Left cardiac atrium (tissue), 4 donors: Measurements from ENCODE around the gene AVPI1. TPM values are rescaled to one million over a fixed set of nuclear protein-coding genes. Genes with fewer than 3 reads are reported as not detected.

Source experiments
- ATAC-seq, 2 donors: fragments of 200-7000 bp; cut with Tn5 transposase; one replicate each; pipeline ENCODE4 v1.9.1; 2020; ENCODE audit warnings: mild to moderate bottlenecking in 2 of 2, moderate library complexity in 2 of 2
- DNase-seq: peaks from one replicate; pipeline ENCODE4 v3.0.0-alpha.2; 2020
- intact Hi-C, 2 donors: fragments of 100-400 bp; cut with DNase I; formaldehyde crosslinking; loops; one replicate each; pipeline versions ENCODE4 v1.14.1 to v1.15.1; 2022 to 2023
- total RNA-seq, 2 donors: library from RNA; stranded (reverse); fragmentation: NEBNext Ultra II Directional; extraction: Animal tissue kit (Norgen Biotek cat#: 25700); gene quantifications; one replicate each; pipeline ENCODE4 v1.2.1, GENCODE V29; 2021
- donor health status: DM: no; HTN: yes; CAD: no.
- donor health status: DM: no; HTN: yes; CAD: no; lungs with severe emphysema.
- donor health status: DM: yes; HTN: yes; CAD: no.
- donor health status: Dilated cardiomyopathy.

The AVPI1 gene
- total RNA-seq, 2 donors from 2014 or later: 13.2 to 16.3 TPM

GRCh38 chr10:97628228-97628627, 58.8 kb downstream of the AVPI1 start:
- ATAC-seq: no peak
- no peak for DNase-seq
- intact Hi-C loops: no loop called here

DNA sequence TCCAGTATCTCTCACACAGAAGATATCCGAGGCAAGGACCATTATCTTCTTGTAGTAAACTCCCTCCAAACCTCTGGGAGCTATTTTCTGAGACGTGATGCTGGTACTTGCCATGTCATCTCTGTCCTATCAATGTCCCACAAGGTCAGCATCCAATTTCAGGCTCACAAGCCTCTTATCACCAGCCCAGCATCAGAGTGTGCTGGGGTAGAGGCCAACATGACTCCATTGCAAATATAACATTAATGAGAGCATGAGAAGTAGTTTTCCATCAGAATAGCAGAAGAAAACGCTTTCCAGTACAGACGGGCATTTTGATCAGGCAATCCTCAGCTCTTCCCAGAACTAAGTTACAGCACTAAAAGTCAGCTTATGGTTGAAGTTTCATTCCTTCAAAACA, 59.3 kb downstream of the AVPI1 start:
- intact Hi-C loops: no loop called here
- DNase-seq (no peak), ATAC-seq (no peak)

Other genes starting within 250 kb of the AVPI1 start
- gene EXOSC1, start 241.2 kb downstream of the AVPI1 start, total RNA-seq: 10 to 100 TPM; 16.6 to 18.6 TPM
- gene ZDHHC16, start 241.1 kb downstream of the AVPI1 start, total RNA-seq: 10 to 100 TPM; 26.2 to 26.5 TPM
- 10 to 100 TPM; 31.9 to 34.0 TPM for gene MMS19, start 188.8 kb downstream of the AVPI1 start, total RNA-seq
- 10 to 100 TPM; 22.6 to 23.7 TPM for gene UBTD1, start 188.3 kb downstream of the AVPI1 start, total RNA-seq
- gene ANKRD2, start 114.5 kb downstream of the AVPI1 start, total RNA-seq: 10 to 100 TPM; 11.8 to 54.6 TPM
- gene HOGA1, start 102.9 kb downstream of the AVPI1 start, total RNA-seq: 10 to 100 TPM in 1 of 2 donors, 1 to 10 TPM in 1; 7.7 to 13.2 TPM
- gene C10orf62, start 97.5 kb downstream of the AVPI1 start, total RNA-seq: under 1 TPM in 1 of 2 donors, not detected in 1; 0.35 TPM
- gene MORN4, start 53.7 kb downstream of the AVPI1 start, total RNA-seq: 1 to 10 TPM; 7.0 to 8.3 TPM
- 10 to 100 TPM; 11.2 to 12.1 TPM for gene PI4K2A, start 46.6 kb downstream of the AVPI1 start, total RNA-seq
- 10 to 100 TPM; 16.3 to 17.4 TPM for gene MARVELD1, start 26.5 kb upstream of the AVPI1 start, total RNA-seq
- gene ZFYVE27, start 49.9 kb upstream of the AVPI1 start, total RNA-seq: 10 to 100 TPM; 15.7 to 19.5 TPM
- 10 to 100 TPM; 38.9 to 83.6 TPM for gene SFRP5, start 84.8 kb upstream of the AVPI1 start, total RNA-seq
- gene GOLGA7B, start 162.6 kb upstream of the AVPI1 start, total RNA-seq: 1 to 10 TPM; 2.4 to 3.5 TPM